DMS79 treated with DMSO at 0.1 percent for 48 hours (cell line): ENCODE data around the gene C3orf18.
A peak's percentile ranks its signal among the peaks of the same experiment; 100 is the strongest.

Experiments used
- DNase-seq: peaks from one replicate; lab custom pipeline; 2025; lab: John Stamatoyannopoulos, UW

C3orf18 gene

DNA sequence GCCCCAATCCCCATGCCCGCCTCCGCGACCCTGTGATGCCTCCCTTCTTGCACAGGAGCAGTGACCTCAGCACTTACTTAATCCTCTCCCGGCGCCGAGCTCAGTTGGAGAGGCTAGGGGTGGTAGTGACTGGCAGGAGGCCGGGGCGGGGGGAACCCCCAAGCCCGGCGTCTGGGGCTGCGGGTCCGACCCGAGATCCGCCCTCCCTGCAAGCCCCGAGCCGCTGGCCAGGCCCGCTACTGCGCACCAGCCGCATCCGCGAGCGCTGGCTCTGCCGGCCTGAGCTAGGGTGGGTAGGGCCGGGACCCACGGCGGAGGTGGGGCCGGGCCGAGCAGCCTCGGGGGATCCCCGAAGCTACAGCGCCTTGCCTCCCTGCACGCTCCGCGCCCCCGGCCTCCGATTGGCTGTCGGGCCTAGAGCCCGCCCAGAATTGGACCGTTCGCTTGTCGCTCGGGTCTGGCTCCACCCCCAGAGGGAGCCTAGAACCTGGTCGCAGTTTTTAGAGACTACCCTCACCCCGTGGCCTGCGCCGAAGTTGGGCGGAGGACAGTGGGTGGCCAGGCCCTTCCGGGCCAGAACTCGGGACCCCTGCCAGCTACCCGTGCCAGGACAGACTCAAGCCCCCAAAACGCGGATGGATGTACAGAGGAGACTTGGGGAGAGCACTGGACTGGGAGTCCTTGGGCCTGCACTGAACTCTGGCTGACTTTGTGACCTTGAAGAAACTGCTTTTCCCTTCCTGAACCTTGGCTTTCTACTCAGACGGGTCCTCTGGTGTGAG lies at the start of gene C3orf18:
C3orf18 (minus strand) TSS at position 362 of the 782 bp plus-strand sequence. CDS start 2,048 bp downstream, outside the sequence.
- peak; percentile 25 for DNase-seq

DNA sequence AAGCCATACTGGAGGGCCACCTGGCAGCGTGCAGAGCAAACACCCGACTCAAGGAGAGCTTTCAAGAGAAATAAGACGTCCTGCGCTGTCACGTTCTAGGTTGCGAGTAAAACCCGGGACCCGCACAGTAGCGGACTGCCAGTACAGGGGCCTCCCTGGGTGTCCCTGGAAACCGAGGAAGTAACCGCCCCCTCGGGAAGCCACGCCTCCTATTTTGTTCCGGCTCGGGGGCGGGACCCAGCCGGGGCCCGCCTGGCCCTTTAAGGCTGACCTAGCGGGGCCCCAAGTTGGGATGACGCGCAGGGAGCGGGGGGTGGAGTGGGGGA lies 49.2 kb upstream of the C3orf18 start:
- peak; percentile 69 for DNase-seq

DNA sequence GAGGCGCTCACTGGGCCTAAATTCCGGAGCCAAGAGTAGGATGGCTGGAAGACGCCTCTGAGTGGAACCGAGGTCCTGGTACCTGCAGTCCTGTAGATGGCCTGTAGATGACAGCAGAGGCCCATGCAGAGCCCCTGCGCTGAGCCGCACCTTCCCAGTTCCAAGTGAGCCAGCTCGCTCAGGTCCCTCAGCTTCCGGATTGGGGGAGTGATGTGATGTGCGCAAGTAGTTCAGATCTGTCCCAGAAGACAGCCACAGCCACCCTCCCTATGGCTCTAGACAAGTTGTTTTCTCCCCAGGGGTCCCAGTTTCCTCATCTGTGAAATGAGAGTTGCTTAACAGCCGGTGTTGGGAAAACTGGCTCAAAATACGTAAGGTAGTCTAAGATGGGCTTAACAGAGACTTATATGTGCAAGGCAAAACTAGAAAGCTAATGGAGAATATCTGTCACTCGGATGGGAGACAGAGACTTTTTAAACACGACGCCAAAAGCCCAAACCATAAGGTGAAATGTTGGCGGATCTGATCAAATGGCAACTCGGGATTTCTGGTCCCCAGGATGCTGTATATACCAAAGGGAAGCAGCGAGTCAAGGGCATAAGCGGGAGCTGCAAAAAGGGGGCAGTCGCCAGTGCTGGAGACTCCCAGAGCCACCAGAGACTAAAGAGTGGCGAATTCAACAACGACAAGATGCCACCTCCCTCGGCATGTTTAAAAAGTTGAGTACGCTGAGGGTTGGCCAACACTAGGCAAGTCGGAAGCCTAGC lies 48.6 kb upstream of the C3orf18 start:
- DNase-seq: peak; percentile 54

DNA sequence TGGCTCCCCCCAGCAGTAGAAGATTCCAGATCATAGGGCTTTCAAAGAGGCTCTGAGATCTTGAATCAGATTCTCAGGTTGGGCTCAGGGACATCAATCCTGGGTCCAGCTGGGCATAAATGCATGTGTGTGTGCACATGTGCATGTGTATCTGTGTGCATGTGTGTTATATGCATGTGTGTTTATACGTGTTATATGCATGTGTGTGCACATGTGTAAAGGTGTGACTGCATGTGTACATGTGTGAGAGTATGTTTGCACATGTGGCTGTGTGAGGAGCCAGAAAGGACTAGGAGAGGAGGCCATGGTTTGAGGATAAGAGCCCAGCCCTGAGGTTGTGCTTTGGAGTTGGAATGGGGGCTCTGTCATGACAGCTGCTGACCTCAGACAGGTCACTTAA lies 47.6 kb upstream of the C3orf18 start:
- no peak for DNase-seq

DNA sequence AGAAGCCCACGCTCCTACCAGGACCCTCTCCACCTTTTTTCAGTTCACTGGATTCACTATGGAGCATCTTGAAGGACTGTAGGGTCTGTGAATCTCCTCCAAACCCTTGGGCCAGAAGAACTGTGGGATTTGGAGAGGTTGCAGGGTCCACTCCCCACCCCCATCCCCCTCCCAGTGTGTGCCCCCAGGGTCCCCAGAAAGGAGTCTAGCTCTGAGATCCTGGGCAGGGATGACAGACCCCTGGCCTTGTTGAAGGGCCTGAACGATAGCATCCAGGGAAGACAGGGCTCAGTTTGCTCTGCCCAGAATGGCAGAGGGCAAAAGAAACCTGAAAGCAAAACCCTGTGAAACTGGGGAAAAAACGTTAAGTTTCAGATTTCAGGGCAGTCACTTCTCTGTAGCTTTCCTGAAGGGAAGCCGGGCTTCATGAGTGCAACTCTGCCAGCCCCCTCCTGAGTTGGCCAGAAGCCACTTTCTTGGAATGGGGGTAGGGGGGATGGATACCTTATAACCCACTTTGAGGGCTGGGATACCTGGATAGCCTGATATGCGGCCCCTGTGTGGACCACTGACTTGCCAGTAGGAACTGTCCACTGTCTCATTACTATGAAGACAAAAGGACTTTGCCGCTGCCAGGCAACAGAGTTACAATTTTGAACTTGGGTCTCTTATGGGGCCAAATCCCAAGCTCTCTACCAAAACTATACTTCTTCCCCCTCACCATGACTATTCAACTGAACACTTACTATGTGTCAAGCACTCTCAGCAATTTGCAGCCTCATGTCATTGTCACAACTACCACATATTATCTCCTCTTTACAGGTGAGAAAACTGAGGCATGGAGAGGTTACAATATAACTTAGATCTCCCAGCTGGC lies 45.7 kb upstream of the C3orf18 start:
- no peak for DNase-seq

DNA sequence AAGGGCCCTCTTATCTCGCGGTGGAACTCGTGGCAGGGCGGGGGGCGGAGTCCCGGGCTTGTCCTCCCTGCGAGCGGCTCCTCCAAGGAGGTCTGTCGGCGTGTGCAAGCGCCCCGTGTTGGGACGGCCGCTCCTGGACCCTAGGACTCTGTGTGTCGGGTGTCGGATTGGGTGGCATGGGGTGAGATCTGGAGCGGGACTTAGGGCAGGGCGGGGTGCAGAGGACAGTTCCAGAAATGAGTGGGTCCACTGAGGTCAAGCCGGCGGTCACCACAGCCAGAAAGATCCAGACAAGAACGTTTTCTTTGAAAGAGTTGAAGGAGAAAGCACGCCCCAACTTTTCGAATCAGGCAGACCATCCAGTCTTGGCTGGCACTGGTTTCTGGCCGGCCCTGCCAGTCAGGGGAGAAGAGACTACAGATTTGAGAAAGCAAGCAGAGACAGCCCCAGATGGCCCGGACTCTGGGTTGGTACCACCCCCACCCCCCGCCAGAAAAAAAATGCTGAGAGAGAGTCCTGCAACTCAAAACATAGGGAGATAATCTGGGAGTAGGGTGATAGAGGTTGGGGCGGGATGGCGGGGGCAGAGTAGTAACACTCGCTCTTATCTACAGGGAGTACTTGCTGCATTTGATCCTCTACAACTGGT lies 44.8 kb upstream of the C3orf18 start:
- DNase-seq: no peak

DNA sequence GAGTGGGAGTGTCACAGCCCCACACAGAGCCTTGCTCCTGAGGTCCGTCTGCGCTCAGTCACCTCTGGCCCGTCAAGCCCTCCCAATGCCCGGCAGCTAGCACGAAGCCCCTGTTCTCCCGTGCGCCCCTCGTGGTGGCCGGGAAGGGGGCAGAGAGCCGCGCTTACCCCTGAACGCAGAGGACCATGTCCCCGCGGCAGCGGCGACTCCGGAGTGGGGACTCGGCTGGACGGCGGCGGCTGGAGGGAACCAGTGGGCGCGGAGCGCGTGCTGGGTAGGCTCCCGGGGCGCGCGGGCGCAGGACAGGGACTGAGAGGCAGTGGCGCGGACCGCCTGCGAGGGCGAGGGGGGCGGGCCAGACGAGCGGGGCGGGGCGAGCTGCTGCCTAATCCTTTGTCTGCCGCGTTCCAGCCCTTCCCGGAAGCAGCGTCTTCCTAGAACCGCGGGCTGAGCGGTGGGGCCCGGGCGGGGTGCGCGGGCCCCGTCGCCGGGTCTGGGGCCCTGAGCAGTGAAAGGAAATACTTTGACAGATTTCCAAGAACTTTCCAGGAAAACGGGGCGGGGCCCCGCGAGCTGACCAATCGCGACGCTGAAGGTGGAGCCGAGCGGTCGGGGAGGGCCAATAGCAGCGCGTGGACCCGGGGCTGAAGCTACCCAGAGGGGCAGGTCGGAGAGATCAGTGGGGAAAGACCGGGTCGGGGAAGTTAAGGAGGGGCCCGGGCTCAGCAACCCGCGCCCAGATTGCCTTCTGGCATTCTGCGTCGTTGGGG lies 44.1 kb upstream of the C3orf18 start, which contains the start of gene CISH:
CISH (minus strand) TSS at position 311 of the 770 bp plus-strand sequence; CDS start at position 187, 124 bp downstream.
- peak; percentile 70 for DNase-seq

DNA sequence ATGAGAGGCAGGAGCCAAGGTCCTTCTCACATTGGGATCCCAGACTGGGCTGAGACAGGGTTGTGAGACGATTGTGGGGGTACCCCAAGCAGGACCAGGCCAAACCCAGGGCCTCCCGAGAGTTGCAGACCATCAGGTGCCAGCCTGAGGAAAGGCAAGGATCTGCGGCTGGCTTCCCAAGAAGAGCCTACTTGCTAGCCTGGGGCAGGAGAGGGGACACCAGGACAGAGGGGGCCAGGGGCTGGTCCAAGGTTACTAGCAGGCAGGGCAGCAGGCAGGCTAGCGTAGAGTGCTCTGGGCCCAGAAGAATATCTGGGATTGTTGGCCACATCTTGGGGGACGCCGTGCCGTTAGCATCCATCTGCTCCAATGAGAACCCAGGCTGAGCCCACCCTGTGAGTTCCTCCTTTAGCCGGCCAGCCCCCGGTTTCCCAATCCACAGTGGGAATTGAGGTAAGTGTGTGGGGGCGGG lies 43.5 kb upstream of the C3orf18 start:
- peak; percentile 1 for DNase-seq

DNA sequence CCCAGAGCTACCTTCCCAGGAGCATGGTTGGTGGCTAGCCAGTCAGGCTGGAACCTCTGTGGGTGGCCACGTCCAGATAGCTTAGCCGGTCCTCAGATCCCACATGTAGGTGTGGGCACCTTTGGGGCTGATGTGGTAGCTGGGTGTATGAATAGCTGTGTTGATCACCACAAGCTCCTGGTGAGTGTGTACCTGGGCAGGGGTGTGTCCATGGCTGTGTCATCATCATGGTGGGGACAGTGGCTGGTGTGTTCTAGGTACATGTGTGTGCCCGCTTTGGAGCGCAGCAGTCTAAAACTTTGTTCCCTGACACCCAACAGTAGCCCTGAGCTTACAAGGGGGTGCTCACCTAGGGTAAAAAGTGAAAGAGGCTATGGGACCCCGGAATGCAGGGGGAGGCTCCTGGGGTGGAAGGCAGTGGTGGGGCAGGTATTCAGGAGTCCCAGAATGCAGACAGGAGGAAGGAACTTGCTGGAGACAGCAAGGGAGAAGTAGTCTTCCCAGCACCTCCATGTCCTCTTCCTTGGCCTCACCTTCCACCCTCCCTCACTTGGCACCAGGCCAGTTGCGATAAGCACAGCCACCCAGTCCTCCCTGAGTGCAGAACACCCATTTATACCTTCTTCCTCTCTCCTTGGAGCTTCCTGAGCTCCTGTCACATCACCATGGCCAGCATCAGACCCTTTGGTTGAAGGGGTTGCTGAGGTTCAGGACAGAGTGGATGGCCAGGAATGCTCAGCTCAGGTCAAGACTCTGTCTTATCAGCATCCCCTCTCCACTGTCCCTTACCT lies 42.8 kb upstream of the C3orf18 start:
- no peak for DNase-seq

DNA sequence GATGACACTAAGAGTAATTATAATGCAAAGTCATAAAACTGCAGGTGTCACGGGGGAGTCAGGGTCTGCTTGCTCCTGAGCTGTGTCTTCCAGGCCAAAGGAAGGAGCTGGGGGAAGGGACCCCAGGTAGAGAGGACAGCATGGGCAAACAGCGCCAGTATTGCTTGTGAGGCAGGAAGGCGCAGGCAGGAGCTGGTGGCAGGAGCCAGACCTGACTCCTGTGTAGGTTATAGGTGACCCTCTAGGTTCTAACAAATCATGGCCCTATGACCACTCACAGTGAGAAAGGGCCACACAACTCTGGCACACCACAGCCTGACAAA lies 42.2 kb upstream of the C3orf18 start:
- DNase-seq: no peak

DNA sequence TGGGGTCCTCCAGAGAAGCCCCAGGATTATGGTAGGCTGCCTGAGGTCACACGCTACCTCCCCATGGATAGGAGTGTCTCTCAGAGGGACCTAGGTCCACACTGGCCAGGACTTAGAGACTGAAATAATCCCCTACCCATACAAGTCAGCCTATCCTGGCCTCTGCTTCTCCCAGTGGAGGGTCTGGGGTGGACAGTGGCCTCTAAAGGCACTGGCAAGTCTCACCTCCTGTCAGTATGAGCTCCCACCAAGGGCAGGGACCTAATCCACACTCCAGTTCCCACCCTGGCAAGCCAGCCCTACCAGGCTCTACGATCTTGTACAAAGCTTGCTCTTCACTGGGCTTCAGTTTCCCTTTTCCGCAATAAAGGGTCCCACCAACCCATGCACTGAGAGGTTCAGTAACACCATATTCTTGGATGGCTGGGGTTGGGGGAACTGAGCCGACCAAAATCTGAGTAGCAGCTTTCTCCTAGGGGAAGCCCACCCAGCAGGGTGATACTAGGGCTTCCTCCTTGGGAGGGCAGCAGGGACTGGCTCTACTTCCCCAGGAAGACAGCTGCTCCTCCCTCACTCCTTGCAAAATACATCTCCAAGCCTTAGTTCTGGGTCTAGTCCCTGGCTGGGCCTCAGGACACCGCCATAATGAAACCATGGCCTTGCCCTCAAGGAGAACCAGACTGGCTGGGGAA lies 41.7 kb upstream of the C3orf18 start:
- no peak for DNase-seq

DNA sequence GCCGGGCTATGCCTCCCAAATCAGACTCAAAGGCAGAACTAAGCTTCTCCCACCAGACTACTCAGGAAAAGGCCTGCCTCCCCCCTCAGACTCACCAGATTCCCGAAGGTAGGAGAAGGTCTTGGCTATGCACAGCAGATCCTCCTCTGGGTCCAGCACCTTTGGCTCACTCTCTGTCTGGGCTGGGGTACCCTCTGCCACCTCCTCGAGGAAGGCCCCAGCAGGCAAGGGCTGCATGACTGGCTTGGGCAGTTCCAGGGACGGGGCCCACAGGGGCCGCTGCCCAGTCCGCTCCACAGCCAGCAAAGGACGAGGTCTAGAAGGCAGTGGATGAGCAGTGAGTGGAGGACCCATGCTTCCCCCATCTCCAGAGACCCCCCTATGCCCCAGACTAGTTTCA lies 40.7 kb upstream of the C3orf18 start:
- no peak for DNase-seq

DNA sequence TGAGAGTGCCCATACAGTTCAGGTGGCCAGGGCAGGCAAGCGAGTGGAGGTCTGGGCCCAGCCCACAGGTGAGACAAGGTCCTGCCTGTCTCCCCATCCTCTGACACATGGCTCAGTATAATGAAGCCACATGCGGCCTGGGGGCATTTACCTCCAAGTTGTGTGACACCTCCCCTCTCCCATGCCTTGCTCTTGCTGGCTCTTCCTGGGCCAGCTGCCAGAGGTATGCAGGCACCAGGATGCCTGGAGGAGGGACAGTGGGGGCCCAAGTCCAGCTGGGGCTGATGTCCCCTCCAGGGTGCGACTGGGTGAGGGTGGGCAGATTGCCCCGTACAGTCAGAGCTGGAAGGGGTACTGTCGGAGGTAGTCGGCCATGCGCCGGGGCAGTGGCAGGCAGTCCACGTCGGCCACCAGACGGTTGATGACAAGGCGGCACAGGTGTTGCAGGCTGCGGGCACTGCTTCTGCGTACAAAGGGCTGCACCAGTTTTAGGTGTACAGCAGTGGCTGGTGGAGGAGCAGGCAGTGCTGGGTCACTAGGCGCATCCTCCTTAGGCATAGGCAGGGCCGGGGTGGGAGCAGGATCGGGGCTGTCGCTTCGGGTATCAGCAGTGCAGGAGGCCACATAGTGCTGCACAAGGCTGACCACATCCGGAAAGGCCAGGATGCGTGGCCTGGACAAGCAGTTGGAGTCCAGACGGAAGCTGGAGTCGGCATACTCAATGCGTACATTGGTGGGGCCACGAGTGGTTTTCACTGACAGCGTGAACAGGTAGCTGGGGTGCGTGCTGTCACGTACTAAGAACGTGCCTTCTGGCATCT lies 39.9 kb upstream of the C3orf18 start:
- DNase-seq: no peak

DNA sequence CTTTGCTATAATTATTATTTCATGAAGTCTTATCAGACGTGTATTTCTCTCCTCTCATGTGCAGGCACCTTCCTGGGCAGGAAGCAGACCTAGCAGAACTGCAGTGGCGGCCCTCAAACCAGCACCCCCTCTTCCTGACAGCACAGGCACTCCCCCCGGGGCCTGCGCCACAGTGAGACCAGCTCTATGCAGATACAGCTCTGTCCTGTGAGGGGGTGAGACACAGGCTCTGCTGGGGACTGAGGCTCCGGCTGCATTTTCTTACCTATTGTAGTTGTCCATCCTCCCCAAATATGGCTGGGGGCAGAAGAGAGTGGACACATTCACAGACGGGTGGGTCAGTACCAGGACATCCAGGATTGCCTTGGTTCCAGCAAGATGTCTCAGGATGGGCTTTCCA lies 39.0 kb upstream of the C3orf18 start:
- DNase-seq: no peak

DNA sequence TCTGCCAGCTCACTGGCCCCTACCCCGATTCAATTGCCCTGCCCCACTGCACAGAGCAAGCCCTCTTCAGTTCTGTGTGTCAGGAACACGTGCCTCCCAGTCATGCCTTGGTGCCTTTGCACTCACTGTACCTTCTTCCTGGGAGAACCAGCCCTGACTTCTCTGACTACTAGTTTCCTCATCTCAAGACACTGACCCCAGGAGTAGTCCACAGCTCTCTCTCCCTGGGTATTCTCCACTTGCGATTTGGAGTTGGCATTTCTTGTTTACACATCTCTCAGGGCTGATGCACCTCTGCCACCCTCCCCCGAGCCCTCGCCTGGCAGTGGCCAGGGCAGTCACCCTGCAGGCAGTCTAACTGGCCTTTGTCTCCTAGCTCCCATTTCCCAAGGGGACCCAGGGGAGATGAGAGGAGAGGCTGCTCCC lies 38.4 kb upstream of the C3orf18 start:
- no peak for DNase-seq

DNA sequence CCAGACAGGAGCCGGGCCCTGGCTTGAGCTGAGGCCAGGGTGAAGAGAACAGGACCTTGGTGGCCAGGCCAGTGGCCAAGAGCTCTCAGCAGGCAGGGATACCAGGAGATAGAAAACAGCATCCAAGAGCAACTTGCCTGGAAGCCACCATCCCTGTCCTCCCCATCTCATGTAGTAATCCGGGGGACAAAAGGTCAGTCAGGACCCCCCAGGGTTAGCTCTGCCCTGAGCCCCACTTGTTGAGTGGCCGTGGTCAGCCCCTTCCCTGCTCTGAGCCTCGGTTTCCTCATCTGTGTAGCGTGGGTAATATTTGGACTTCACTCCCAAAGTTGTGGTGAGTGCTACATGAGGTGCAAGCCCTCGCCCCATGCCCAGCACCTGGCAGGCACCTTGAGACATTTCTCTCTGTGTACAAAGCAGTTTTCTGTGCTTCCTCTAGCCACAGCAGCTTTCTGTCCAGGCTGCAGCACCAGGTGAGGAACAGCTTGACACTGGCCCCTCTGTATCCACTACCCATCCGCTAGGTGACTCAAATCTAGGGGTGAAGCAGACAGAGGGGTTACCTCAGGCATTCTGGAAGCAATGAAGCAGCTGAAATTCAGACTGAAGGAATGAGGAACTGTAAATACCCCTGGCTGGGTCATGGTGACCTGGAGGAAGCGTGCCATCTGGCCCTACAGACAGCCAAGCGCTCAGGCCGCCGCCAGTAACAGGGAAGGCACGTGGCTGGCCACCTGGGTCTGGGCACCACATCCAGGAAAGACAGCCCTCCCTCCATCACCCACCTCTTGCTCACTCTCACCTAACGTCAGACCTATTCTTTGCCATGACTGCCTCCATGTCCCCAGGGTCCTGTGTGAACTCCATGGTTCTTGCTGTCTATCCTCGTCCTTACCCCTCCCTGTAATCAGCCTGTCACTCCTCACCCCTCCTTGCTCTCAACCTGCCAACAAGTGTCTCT lies 37.4 kb upstream of the C3orf18 start:
- no peak for DNase-seq

DNA sequence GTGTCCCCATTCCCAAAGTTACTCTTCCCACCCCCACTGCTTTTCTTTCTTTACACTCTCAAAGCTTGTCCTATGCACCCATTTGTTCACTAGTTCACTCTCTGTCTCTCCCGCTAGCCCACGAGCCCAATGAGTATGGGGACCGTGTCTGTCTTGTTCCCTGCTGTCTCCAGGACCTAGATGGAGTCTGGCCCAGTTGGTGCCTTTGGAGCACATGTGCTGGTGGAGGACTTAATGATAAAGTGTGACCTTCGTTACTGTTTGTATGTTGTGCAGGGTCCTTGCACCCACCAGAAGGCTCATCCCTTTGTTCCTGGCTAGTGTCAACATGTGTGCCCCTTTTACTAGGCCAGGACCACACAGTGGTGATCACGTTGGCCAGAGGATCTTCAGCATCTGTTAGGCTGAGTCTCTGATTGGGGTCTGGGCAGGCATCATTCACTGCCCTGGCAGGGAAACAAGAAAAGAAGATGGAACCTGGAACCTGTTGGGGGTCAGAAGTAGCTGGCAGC lies 36.6 kb upstream of the C3orf18 start:
- no peak for DNase-seq
